Subcutaneous abdominal adipose tissue (tissue), 5 donors: ENCODE results near the gene NT5DC2.

ENCODE experiments used
- H3K27ac ChIP-seq: one replicate; pipeline ENCODE4 v1.7.0; 2013; ENCODE audit warnings: low read depth, mild to moderate bottlenecking, inconsistent platforms, low read length, moderate library complexity
- H3K27me3 ChIP-seq, 5 donors: one replicate each; pipeline ENCODE4 v1.7.0; 2013; ENCODE audit warnings: low read length in 5 of 5, inconsistent platforms in 1 of 5; ENCODE audit not compliant: control insufficient read depth in 5 of 5, insufficient read depth in 4 of 5
- H3K36me3 ChIP-seq, 5 donors: one replicate each; pipeline ENCODE4 v1.7.0; 2013; ENCODE audit warnings: low read length in 5 of 5; ENCODE audit not compliant: control insufficient read depth in 5 of 5, insufficient read depth in 5 of 5
- H3K4me1 ChIP-seq, 5 donors: one replicate each; pipeline ENCODE4 v1.7.0; 2013; ENCODE audit warnings: low read length in 5 of 5, mild to moderate bottlenecking in 3 of 5, moderate library complexity in 1 of 5; ENCODE audit not compliant: control insufficient read depth in 5 of 5, insufficient read depth in 5 of 5
- H3K4me3 ChIP-seq, 5 donors: one replicate each; pipeline ENCODE4 v1.7.0; 2013; ENCODE audit warnings: low read length in 5 of 5, low read depth in 1 of 5
- H3K9ac ChIP-seq, 5 donors: one replicate each; pipeline ENCODE4 v1.7.0; 2013; ENCODE audit warnings: low read length in 5 of 5, mild to moderate bottlenecking in 4 of 5, moderate library complexity in 3 of 5
- H3K9me3 ChIP-seq, 5 donors: one replicate each; pipeline ENCODE4 v1.7.0; 2013; ENCODE audit warnings: low read length in 5 of 5; ENCODE audit not compliant: control insufficient read depth in 5 of 5
- donor health status: healthy.
- donor health status: healthy.
- donor health status: healthy.
- donor health status: healthy.
- donor health status: healthy.

Gene NT5DC2

GRCh38 chr3:52512105-52512504 is 21.6 kb downstream of the NT5DC2 start:
- Histone ChIP-seq H3K27me3 (no peaks in the 10 kb centered on the region), H3K36me3 (peaks cover 0 to 96% (median 56%) of the 10 kb centered on the region in 5 donors), H3K27ac (no peak overlapping the region), H3K4me3 (no peak overlapping the region), H3K9me3 (no peaks in the 10 kb centered on the region), H3K4me1 (no peaks in the 10 kb centered on the region), H3K9ac (no peak overlapping the region)

- Histone ChIP-seq H3K36me3 (peaks cover 0 to 97% (median 61%) of the 10 kb centered on the region in 5 donors), H3K9ac (no peak overlapping the region), H3K9me3 (no peaks in the 10 kb centered on the region), H3K4me1 (no peaks in the 10 kb centered on the region), H3K27ac (no peak overlapping the region), H3K4me3 (no peak overlapping the region), H3K27me3 (no peaks in the 10 kb centered on the region)
Measured at GRCh38 chr3:52511509-52511908, 22.1 kb downstream of the NT5DC2 start.

GRCh38 chr3:52509753-52510328 is 23.8 kb downstream of the NT5DC2 start:
- H3K4me3 ChIP-seq, result no peak overlapping the region
- H3K27ac ChIP-seq, result no peak overlapping the region
- peaks cover 0 to 97% (median 63%) of the 10 kb centered on the region in 5 donors for H3K36me3 ChIP-seq
- no peak overlapping the region for H3K9ac ChIP-seq
- H3K4me1 ChIP-seq, result no peaks in the 10 kb centered on the region
- no peaks in the 10 kb centered on the region for H3K9me3 ChIP-seq
- no peaks in the 10 kb centered on the region for H3K27me3 ChIP-seq

GRCh38 chr3:52507359-52507758 is 26.3 kb downstream of the NT5DC2 start:
- Histone ChIP-seq H3K27me3 (no peaks in the 10 kb centered on the region), H3K9ac (no peak overlapping the region), H3K4me1 (no peaks in the 10 kb centered on the region), H3K9me3 (no peaks in the 10 kb centered on the region), H3K27ac (no peak overlapping the region), H3K4me3 (no peak overlapping the region), H3K36me3 (peaks cover 0 to 94% (median 56%) of the 10 kb centered on the region in 5 donors)

GRCh38 chr3:52506266-52506966 is 27.2 kb downstream of the NT5DC2 start:
- Histone ChIP-seq H3K27ac (no peak overlapping the region), H3K4me3 (no peak overlapping the region), H3K9me3 (no peaks in the 10 kb centered on the region), H3K36me3 (peaks cover 0 to 93% (median 58%) of the 10 kb centered on the region in 5 donors), H3K27me3 (no peaks in the 10 kb centered on the region), H3K4me1 (no peaks in the 10 kb centered on the region), H3K9ac (no peak overlapping the region)

GRCh38 chr3:52504977-52505376 is 28.7 kb downstream of the NT5DC2 start:
- Histone ChIP-seq H3K4me3 (no peak overlapping the region), H3K27ac (no peak overlapping the region), H3K27me3 (no peaks in the 10 kb centered on the region), H3K36me3 (peaks cover 0 to 79% (median 47%) of the 10 kb centered on the region in 5 donors), H3K9ac (no peak overlapping the region), H3K4me1 (peaks cover 0 to 13% (median 5%) of the 10 kb centered on the region in 5 donors), H3K9me3 (no peaks in the 10 kb centered on the region)

GRCh38 chr3:52503788-52504424 is 29.8 kb downstream of the NT5DC2 start:
- no peaks in the 10 kb centered on the region for H3K27me3 ChIP-seq
- H3K36me3 ChIP-seq, result peaks cover 0 to 68% (median 38%) of the 10 kb centered on the region in 5 donors

GRCh38 chr3:52502808-52503350 is 30.8 kb downstream of the NT5DC2 start:
- Histone ChIP-seq H3K36me3 (peaks cover 0 to 61% (median 34%) of the 10 kb centered on the region in 5 donors), H3K9ac (no peak overlapping the region)

More at GRCh38 chr3:52503788-52504424, 29.8 kb downstream of the NT5DC2 start:
- Histone ChIP-seq H3K27ac (no peak overlapping the region), H3K9me3 (no peaks in the 10 kb centered on the region), H3K4me1 (peaks cover 0 to 20% (median 6%) of the 10 kb centered on the region in 5 donors), H3K4me3 (no peak overlapping the region), H3K9ac (no peak overlapping the region)

GRCh38 chr3:52502001-52502400 is 31.7 kb downstream of the NT5DC2 start:
- Histone ChIP-seq H3K9ac (no peak overlapping the region), H3K4me1 (peaks cover 0 to 34% (median 15%) of the 10 kb centered on the region in 5 donors), H3K27me3 (no peaks in the 10 kb centered on the region), H3K36me3 (peaks cover 0 to 52% (median 29%) of the 10 kb centered on the region in 5 donors), H3K4me3 (no peak overlapping the region), H3K9me3 (no peaks in the 10 kb centered on the region), H3K27ac (no peak overlapping the region)

More at GRCh38 chr3:52502808-52503350, 30.8 kb downstream of the NT5DC2 start:
- H3K4me3 ChIP-seq, result no peak overlapping the region
- no peak overlapping the region for H3K27ac ChIP-seq
- H3K9me3 ChIP-seq, result no peaks in the 10 kb centered on the region
- peaks cover 0 to 25% (median 12%) of the 10 kb centered on the region in 5 donors for H3K4me1 ChIP-seq
- no peaks in the 10 kb centered on the region for H3K27me3 ChIP-seq

- Histone ChIP-seq H3K4me1 (peaks cover 0 to 43% (median 23%) of the 10 kb centered on the region in 5 donors), H3K36me3 (peaks cover 0 to 42% (median 21%) of the 10 kb centered on the region in 5 donors), H3K4me3 (no peak overlapping the region), H3K9me3 (no peaks in the 10 kb centered on the region), H3K27me3 (no peaks in the 10 kb centered on the region), H3K27ac (no peak overlapping the region), H3K9ac (no peak overlapping the region)
Measured at GRCh38 chr3:52501046-52501445, 32.6 kb downstream of the NT5DC2 start.
